GM12872 (cell line): Measurements from ENCODE around the gene PPFIBP1.

Experiments
- CTCF ChIP-seq: IDR thresholded peaks from 3 replicates; pipeline ENCODE4 v1.5.1; 2011; ENCODE audit warnings: low read depth, mild to moderate bottlenecking, low read length, moderate library complexity; ENCODE audit not compliant: insufficient read depth

Gene PPFIBP1

DNA sequence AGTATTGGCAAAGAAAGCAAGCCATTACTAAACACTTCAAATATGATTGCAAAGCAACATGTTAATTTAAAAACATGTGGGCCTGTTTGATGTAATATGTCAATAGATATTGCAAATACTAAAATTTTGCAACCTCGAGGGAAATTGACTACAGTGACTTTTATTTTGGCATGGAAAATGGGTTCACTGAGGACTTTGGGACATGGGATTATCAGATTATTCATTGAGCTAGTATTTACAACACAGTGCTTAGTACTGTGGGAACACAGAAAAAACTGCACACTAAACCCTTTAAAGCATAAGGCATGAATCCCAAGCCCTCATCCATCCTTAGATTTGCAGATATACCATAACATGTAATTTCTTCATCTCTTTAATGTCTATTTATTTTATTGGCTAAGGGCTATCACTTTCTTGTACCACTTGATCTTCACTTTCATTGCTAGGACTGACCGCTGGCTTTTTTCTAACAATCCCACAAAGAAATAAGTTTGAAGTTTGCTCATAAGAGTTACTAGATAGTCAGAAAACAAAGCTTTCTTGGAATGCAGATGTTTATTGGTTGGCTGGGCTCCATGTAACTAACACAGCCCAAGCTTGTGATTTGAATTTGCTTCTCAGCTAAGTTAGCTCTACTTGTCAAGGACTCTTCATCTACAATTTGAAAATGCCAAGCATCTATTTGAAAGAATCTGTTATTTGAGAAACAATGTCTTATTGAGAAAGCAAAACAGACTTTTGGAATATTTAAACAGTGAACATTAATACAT, 48.7 kb downstream of the PPFIBP1 start:
- TF ChIP-seq CTCF: no peak

DNA sequence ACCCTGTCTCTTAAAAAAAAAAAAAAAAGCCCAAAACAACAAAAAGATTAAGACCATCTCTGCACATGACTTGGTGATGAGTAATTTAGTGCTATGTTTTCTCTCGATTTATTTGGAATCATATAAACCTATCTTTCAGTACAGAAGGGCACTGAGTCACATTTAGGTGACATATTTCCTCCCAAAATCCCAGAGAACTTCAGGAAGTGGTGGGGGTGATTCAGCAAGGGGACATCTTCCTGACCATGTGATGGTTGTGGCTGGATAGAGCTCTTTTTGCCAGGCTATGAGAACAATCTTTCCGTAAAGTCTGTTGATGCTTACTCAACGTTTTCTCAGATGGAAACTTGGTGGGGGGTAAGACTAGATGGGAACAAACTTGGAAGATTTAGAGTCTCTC, 50.0 kb downstream of the PPFIBP1 start:
- no peak for TF ChIP-seq CTCF

GRCh38 chr12:27575090-27575761, 51.2 kb downstream of the PPFIBP1 start:
- TF ChIP-seq CTCF: no peak

DNA sequence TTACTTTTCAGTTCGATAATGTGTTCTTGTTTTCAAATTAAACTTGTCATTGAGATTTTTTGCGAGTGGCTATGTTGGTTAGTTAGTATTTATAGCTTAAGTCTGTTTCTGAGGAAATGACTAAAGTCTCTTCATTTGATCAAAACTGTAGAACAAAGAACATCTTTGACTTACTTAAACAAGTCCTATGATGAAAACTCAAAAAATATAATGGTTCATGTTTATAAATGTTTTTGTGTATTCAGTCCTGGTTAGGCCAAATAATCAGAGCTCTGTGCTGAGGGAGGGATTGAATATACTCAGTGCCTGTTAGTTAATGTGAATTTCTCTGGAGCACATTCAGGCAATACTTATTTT, 51.7 kb downstream of the PPFIBP1 start:
- no peak for TF ChIP-seq CTCF

- TF ChIP-seq CTCF: no peak
Observed at GRCh38 chr12:27576667-27577347, 52.8 kb downstream of the PPFIBP1 start.

- no peak for TF ChIP-seq CTCF
Observed at GRCh38 chr12:27577688-27578087, 53.7 kb downstream of the PPFIBP1 start.

- no peak for TF ChIP-seq CTCF
Observed at GRCh38 chr12:27578689-27579372, 54.8 kb downstream of the PPFIBP1 start.
